Kidney epithelial cell (primary cell): Measurements from ENCODE around the gene SCGB2A2. TPM values are rescaled to one million over a fixed set of nuclear protein-coding genes. Genes with fewer than 3 reads are reported as not detected.

Experiments
- DNase-seq: peaks from one replicate; pipeline ENCODE4 v3.0.0-alpha.2; 2010; ENCODE audit warnings: low read depth
- H3K27me3 ChIP-seq: 2 replicates; pipeline ENCODE4 v1.6.0; 2011; ENCODE audit warnings: low read length; ENCODE audit not compliant: control insufficient read depth, insufficient read depth
- H3K36me3 ChIP-seq: 2 replicates; pipeline ENCODE4 v1.5.1; 2011; ENCODE audit warnings: low read length; ENCODE audit not compliant: control insufficient read depth, insufficient read depth
- H3K4me3 ChIP-seq: 2 replicates; pipeline ENCODE4 v1.5.1; 2011; ENCODE audit warnings: low read depth, mild to moderate bottlenecking, control low read depth, low read length
- total RNA-seq: library from RNA; depleted of rRNA; stranded (reverse); fragments of >200 nt; gene quantifications from 2 replicates; pipeline ENCODE4 v1.2.3, GENCODE V29; 2015
- TF ChIP-seq, protein P1 (sequence below): IDR thresholded peaks from 2 replicates; pipeline ENCODE4 v1.5.1; 2011; ENCODE audit warnings: mild to moderate bottlenecking, moderate library complexity, low read length, control low read depth, inconsistent platforms; ENCODE audit not compliant: insufficient read depth, poor library complexity, severe bottlenecking

Gene SCGB2A2
- total RNA-seq, 1 donor from 2014 or later = not detected

- no peaks in the 10 kb centered on the region for H3K36me3 ChIP-seq
- H3K4me3 ChIP-seq = no peak overlapping the region
- TF ChIP-seq, protein P1, sequence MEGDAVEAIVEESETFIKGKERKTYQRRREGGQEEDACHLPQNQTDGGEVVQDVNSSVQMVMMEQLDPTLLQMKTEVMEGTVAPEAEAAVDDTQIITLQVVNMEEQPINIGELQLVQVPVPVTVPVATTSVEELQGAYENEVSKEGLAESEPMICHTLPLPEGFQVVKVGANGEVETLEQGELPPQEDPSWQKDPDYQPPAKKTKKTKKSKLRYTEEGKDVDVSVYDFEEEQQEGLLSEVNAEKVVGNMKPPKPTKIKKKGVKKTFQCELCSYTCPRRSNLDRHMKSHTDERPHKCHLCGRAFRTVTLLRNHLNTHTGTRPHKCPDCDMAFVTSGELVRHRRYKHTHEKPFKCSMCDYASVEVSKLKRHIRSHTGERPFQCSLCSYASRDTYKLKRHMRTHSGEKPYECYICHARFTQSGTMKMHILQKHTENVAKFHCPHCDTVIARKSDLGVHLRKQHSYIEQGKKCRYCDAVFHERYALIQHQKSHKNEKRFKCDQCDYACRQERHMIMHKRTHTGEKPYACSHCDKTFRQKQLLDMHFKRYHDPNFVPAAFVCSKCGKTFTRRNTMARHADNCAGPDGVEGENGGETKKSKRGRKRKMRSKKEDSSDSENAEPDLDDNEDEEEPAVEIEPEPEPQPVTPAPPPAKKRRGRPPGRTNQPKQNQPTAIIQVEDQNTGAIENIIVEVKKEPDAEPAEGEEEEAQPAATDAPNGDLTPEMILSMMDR = no peak
- H3K27me3 ChIP-seq = no peaks in the 10 kb centered on the region
- no peak for DNase-seq
These were observed 2.4 kb upstream of the SCGB2A2 start for GRCh38 chr11:62267576-62267975.

GRCh38 chr11:62273284-62273683, 3.3 kb downstream of the SCGB2A2 start:
- DNase-seq = no peak
- no peaks in the 10 kb centered on the region for H3K27me3 ChIP-seq
- TF ChIP-seq, protein P1 = no peak
- H3K36me3 ChIP-seq = no peaks in the 10 kb centered on the region
- H3K4me3 ChIP-seq = no peak overlapping the region

GRCh38 chr11:62273789-62274275, 3.9 kb downstream of the SCGB2A2 start:
- TF ChIP-seq, protein P1 = no peak
- H3K27me3 ChIP-seq = no peaks in the 10 kb centered on the region
- H3K4me3 ChIP-seq = no peak overlapping the region
- no peaks in the 10 kb centered on the region for H3K36me3 ChIP-seq
- no peak for DNase-seq

- no peak for DNase-seq
- H3K27me3 ChIP-seq = no peaks in the 10 kb centered on the region
- H3K4me3 ChIP-seq = no peak overlapping the region
- TF ChIP-seq, protein P1 = no peak
- no peaks in the 10 kb centered on the region for H3K36me3 ChIP-seq
These were observed 10.5 kb downstream of the SCGB2A2 start for GRCh38 chr11:62280452-62280851.

- TF ChIP-seq, protein P1 = no peak
- H3K27me3 ChIP-seq = peaks cover 3% of the 10 kb centered on the region
- no peaks in the 10 kb centered on the region for H3K36me3 ChIP-seq
- H3K4me3 ChIP-seq = no peak overlapping the region
- DNase-seq = peak; percentile 14
These were observed 25.5 kb downstream of the SCGB2A2 start for GRCh38 chr11:62295504-62295903.

GRCh38 chr11:62298975-62299374, 29.0 kb downstream of the SCGB2A2 start, which contains the start of gene SCGB1D4:
Gene SCGB1D4 (minus strand): TSS chr11:62299075. CDS start chr11:62299010, 65 bp downstream.
- no peak within 1 kb of the TSS for H3K4me3 ChIP-seq
- H3K27me3 ChIP-seq = peaks cover 5% of the 10 kb centered on the region
- no peaks in the 10 kb centered on the region for H3K36me3 ChIP-seq
- TF ChIP-seq, protein P1 = no peak
- no peak for DNase-seq
